Measurements from ENCODE around the gene EIF3M.

EIF3M gene

DNA sequence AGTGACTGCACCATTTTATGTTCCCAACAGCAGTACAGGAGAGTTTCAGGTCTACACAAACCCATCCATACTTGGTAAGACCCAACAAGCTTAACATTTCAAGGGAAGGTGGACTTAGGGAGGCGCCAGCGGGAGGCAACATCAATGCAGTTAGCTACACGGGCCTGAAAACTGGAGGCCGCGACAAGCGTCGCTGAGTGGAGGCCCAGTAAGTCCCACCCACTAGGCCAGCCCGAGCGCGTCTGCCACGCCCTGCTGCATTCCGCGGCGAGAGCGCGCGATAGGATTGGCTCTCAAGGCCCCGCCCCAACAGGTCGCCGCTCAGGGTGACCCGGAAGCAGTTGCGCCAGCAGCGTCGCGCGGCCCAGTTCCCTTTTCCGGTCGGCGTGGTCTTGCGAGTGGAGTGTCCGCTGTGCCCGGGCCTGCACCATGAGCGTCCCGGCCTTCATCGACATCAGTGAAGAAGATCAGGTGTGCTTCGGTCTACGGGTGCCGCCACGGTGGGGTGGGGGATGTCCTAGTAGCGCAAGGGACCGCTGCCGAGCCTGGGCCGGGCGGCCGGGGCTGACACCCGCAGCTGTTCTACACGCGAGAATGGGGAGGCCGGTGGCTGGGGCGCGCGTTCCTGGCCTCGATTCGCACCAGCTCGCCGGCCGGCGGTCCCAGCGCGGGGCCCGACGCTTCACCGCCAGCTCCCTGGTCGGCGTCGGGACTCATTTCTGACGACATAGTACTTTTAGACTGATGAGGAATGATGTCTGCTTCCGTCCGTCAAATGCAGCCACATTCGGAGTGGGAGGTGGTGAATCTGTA, at the start of gene EIF3M:
Gene EIF3M, plus strand, starts transcription at position 373 of the 813 bp plus-strand sequence. Its CDS starts 57 bp downstream, at position 430.
- DNase-seq (ENCODE audit: low read depth in 1 of 2, low spot score in 1 of 2), result peak; percentile 91 to 93

DNA sequence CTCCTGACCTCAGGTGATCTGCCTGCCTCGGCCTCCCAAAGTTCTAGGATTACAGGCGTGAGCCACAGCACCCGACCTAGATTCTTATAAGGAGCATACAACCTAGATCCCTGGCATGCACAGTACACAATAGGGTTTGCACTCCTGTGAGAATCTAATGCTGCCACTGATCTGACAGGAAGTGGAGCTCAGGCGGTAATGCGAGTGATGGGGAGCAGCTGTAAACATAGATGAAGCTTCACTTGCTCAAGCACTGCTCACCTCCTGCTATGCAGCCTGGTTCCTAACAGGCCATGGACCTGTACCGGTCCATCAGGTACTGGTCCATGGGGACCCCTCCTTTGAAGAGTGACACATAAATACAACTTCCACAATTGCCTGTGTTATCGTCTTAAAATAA, 44.8 kb upstream of the EIF3M start:
- no peak for DNase-seq (ENCODE audit: low read depth in 1 of 2, low spot score in 1 of 2)

DNA sequence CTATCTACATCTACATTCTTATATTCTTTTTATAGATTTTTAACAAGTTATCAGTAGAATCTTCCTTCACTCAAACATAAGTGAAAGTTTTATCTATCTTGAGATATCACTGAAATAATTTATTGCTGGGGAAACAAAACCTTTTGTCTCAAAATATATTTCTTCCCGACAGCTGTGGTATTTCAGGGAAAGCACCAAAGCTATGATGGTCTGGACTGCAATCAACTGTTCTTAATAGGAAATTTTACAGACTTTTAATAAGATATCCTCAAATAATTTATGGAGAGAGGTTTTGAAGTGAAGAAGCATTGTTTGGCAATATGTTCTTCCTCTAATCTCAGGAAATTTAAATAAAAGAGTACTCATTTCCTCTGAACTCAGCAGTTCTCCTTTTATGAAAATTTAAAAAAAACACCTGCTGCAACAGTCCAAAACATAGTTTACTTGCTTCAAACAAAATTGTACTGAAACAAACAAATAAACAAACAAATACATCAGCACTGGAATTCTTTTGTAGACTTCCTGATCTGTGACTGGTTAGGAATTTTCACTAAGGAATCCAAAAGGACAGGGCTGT, 33.9 kb upstream of the EIF3M start:
- DNase-seq (ENCODE audit: low read depth in 1 of 2, low spot score in 1 of 2), result no peak

DNA sequence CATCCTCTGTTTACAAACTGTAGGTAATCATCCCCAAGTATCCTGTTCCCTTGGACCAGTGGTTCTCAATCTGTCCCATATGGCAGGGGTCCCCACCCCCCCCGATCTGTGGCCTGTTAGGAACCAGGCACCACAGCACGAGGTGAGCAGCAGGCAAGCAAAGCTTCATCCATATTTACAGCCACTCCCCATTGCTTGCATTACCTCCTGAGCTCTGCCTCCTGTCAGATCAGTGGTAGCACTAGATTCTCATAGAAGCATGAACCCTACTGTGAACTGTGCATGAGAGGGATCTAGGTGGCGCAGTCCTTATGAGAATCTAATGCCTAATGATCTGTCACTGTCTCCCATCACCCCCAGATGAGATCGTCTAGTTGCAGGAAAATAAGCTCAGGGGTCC, 33.4 kb upstream of the EIF3M start:
- no peak for DNase-seq (ENCODE audit: low read depth in 1 of 2, low spot score in 1 of 2)

DNA sequence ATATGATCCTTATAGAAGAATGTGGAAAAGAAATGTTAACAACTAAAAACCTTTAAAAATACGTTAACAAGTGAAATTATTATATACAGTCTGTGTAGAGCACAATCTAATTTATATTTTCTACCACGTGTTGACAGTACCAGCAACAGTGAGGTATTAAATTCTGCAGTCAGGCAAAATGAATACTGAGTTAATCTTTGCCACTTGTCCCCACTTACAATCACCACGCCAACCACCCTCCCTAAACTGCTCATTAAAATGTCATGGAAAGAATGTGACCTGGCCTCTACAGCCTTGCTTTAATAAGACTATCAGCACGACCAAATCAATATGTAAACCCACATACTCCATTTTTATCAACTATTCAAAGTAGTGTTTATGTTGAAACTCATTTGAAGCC, 28.5 kb upstream of the EIF3M start:
- DNase-seq (ENCODE audit: low read depth in 1 of 2, low spot score in 1 of 2), result no peak

DNA sequence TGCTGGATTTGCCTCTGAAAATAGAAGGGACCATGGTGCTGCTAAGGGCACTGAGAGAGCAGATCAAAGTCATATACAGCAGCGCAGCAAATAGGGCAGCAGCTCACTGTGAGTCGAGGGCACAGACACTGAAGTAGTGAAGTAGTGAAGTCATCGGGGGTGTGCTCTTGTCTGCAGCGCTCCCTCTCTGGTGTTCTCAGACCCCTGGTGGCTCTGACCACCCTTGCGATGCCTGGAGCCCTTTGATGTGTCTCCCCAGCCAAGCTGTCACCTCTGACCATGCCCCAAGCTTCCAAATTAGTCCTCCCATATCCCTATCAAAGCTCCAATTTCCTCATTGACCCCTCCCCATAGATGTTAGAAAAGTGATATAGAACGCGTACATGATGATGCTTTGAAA, 27.7 kb upstream of the EIF3M start:
- no peak for DNase-seq (ENCODE audit: low read depth in 1 of 2, low spot score in 1 of 2)

DNA sequence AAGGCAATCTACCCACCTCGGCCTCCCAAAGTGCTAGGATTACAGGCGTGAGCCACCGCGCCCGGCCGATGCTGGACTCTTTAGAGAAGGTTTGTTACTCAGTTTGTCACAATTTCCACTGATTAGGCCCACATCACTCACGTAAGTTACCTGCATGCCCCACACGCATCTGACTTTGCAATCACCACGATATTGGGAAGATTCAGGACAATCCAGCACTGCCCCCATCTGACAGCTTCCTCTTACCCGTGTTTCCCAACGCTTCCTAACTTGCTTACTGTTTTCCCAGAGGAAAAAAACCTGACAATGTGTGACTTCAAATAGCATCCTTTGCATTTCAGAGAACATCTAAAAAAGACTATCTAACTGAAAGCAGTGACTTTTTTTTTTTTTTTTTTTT, 21.8 kb upstream of the EIF3M start:
- no peak for DNase-seq (ENCODE audit: low read depth in 1 of 2, low spot score in 1 of 2)

DNA sequence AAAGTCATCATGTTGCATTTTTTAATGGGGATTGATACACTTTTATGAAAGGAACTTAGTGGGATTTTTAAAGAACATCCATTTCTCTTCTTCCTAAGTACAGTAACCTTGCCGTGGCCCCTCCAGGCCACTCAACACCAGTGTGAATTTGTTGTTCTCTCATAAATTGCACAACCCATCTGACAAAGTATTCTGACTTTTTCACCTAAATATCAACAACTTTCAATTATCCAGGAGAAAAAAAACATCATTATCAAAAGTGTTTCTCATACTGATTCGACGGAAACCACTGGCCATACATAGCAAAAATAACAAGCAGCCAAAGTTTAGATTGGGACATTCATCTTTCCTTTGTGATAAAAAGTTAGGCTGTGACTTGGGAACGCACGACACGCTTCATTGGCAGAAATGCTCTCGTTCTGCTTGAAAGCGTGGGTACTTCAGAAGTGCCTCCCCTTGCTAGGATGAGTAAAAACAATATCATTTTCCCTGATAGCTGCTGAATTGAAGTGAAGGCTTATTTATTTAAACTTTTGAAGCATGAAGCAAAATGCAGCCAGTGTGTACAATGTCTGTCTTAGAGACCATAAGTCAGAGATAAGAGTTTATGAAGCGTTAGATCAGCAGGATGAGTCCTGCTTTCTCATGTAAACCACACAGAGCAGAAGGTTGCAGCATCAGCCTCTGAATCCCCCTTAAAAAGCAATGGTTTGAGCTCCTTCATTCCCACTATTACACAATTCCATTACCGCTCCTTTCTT, 20.6 kb upstream of the EIF3M start:
- no peak for DNase-seq (ENCODE audit: low read depth in 1 of 2, low spot score in 1 of 2)

DNA sequence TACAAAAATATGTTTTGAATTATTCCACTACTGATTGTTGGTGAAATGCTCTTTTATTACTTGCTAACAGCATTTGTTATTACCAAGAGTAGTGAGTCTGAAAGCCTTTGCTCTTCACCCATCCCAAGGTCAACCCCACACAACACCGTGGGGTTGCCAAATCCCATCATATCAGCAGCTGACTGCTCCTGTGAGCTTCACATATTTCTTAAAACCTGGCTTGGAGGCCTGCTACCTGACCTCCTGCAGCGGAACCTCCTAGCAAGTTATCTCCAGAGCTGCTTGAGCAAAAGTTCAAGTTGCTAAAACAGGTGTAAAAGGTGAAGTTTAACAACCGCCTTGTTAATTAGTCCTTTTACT, 20.1 kb upstream of the EIF3M start:
- DNase-seq (ENCODE audit: low read depth in 1 of 2, low spot score in 1 of 2), result no peak

DNA sequence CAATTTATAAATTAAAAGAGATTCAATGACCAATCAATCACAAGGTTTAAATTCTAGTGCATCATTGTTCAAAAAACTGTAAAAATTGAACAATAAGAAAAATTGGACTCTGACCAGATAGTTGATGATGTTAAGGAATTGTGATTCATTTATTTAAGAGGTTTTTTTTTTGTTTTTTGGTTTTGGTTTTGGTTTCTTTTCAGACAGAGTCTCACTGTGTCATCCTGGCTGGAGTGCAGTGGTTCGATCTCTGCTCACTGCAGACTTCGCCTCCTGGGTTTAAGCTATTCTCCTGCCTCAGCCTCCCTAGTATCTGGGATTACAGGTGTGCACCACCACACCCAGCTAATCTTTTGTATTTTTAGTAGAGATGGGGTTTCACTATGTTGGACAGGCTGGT, 17.1 kb upstream of the EIF3M start:
- DNase-seq (ENCODE audit: low read depth in 1 of 2, low spot score in 1 of 2), result no peak

DNA sequence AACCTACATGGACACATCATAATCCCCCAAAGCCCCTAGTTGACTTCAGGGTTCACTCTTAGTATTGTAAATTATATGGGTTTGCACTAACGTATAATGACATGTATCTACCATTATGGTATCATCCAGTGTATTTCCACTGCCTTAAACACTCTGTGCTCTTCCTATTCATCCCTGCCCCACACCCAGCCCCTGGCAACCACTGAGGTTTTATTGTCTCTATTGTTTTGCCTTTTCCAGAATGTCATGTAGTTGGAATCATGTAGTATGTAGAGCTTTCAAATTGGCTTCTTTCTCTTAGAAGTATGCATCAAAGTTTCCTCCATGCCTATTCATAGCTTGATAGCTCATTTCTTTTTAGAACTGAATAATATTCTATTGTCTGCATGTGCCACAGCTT, 16.5 kb upstream of the EIF3M start:
- DNase-seq (ENCODE audit: low read depth in 1 of 2, low spot score in 1 of 2), result no peak

DNA sequence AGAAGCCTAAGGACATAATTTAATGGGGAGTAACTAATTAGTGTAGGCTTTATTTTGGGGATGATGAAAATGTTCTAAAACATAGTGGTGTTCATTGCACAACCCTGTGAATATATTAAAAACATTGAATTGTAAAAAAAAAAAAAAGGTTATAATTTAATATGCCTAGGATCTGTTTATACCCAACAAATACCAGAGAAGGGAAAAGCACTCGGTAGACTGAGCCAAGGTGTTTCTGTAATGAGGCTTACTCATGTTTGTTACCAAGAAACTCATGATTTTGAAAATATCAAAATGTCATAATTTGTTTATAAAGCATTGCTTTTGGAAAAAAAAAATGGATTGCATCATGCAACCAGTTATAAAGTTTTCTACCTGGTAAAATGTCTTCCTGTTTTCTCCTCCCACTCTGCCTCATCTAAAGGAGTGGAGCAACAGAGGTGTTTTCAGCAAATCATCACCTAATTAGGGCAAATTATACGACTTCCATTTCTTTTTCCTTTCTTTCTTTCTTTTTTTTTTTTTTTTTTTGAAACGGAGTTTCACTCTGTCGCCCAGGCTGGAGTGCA, 14.2 kb upstream of the EIF3M start:
- no peak for DNase-seq (ENCODE audit: low read depth in 1 of 2, low spot score in 1 of 2)

DNA sequence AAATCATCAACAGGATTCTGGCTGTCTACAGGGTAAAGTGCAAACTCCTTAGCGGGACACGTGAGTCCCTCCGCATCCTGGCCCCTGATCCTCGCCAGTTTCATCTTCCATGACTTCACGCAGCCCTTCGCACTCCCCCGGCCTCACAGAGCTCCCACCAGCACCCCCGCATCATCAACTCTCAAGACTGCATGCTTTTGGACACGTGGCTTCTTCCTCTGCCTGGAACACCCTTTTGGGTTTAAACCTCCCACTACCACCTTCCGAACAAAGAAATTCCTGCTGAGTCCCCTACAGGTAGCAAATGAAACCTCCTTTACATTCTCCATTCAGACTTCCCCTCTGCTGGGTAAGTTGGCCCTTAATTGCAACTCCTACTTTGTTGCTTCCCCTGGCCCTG, 12.6 kb upstream of the EIF3M start:
- no peak for DNase-seq (ENCODE audit: low read depth in 1 of 2, low spot score in 1 of 2)

DNA sequence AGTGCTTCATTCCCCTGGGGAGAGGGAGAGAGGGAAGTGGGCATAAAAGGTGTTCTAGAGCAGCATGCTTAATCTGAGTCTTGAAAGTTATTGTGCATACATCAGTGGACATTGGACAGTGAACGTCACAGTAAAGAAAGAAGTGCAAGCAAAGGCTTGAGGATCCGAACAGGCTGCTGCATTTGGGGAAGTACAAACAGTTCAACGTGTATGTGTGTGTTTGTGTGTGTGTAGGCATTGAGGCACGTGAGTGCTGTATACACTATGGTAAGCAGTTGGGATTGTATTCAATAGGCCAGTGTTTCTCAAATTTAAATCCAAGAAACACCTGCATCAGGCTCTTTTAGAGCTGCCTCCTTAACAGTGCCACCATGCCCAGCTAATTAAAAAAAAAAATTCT, 10.4 kb upstream of the EIF3M start:
- DNase-seq (ENCODE audit: low read depth in 1 of 2, low spot score in 1 of 2), result no peak

DNA sequence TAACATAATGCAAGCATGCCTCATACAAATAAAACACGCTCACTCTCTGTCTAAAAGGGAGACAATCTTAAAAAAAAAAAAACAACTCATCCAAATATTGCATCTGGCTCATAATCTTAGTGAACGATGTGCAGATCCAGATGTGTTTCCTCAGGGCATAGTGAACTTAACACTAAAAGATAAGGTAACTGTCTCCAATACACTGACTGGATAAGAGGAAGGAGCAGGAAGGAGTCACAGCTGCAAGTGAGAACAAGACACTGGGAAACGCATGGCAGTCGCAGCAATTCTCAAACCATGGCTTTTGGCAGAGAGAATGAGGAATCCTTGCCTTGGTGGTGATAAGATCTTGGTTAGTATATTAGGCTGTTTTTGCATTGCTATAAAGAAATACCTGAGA, 9.2 kb upstream of the EIF3M start:
- no peak for DNase-seq (ENCODE audit: low read depth in 1 of 2, low spot score in 1 of 2)

DNA sequence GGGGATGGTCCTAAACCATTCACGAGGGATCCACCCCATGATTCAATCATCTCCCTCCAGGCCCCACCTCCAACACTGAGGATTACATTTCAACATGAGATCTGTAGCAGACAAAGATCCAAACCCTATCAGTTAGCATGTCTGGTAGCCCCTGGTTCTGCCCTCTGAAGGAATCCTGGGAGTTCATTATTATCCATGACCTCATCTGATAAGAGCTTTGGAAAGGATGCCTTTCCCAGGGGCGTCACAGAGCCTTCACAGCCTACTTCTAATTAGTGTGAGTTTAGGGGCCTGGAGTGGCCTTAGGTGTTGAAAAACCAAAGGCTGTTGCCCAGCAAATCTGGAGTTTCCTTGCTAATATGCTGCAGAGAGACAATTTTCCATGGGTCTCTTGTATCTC, 8.6 kb upstream of the EIF3M start:
- DNase-seq (ENCODE audit: low read depth in 1 of 2, low spot score in 1 of 2), result no peak

DNA sequence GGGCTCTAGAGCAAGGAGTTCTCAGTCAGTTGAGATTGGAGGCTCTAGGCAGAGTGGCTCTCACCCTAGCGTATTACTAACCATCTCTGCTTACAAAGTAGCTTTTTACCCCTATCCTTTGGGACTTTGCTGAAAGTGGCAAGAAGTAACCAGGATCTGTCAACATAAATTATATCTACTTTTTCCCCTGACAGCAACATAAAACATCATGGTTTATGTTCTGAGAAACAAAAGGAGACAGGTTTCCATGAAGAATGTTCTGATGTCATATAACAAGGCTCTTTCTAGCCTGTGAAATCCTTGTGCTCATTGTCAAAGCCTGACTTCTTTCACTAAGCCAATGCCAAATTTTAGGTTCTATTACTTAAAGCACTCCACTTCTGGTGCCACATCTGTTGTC, 7.2 kb upstream of the EIF3M start:
- no peak for DNase-seq (ENCODE audit: low read depth in 1 of 2, low spot score in 1 of 2)

DNA sequence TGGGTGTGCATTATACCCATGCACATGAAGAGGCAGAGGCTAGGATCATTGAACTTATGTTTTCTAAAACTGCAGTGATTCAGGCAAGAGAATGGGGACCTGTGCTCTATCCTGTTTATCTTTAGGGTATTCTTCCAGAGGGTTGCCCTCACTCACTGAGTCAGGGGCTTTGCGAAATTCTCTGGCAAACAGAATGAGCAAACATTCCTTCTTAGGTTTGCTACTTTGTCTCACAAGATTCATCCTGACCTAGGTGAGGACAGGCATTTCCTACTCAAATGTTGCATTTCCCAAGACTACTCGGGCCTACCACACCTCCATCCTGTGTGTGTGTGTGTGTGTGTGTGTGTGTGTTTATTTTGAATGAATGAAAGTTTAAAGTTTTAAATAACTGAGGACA, 2.7 kb upstream of the EIF3M start:
- DNase-seq (ENCODE audit: low read depth in 1 of 2, low spot score in 1 of 2), result no peak

DNA sequence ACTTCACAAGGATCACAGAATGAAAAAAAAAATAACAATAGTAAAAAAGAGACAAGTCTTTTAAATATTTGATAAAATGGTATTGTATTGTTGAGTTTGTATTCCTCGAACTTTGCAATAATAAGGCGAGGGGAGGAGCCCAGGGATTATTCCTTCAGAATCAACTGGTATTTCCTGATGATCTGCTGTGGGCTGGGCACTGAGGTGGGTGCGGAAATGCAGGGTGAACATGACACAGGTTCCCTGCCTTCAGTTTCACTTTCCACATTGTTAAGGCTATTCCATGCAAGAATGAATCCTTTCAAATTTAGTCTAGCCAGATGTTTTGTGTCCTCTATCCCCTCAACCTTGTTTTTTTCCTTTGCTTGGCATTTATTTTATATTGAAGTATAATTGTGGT, 2.1 kb upstream of the EIF3M start:
- DNase-seq (ENCODE audit: low read depth in 1 of 2, low spot score in 1 of 2), result no peak

DNA sequence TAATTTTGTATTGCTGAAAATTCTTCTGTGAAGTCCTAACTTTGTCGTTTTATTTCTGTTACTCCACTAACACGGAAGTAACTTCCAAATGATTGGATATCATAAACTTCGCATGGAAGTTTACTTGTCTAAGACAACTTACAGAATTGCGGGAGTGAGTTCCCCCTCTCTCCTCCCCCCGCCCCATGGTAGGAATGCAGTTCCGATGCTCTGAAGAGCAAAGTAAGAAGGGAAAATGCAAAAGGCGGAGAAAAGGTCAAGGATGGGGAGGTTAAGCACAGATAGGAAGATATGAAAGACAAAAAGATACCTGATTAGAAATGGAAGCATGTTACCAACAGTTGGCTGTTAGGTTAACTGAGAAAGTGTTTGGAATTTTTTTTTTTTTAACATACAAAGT, 1.3 kb downstream of the EIF3M start:
- DNase-seq (ENCODE audit: low read depth in 1 of 2, low spot score in 1 of 2), result no peak

DNA sequence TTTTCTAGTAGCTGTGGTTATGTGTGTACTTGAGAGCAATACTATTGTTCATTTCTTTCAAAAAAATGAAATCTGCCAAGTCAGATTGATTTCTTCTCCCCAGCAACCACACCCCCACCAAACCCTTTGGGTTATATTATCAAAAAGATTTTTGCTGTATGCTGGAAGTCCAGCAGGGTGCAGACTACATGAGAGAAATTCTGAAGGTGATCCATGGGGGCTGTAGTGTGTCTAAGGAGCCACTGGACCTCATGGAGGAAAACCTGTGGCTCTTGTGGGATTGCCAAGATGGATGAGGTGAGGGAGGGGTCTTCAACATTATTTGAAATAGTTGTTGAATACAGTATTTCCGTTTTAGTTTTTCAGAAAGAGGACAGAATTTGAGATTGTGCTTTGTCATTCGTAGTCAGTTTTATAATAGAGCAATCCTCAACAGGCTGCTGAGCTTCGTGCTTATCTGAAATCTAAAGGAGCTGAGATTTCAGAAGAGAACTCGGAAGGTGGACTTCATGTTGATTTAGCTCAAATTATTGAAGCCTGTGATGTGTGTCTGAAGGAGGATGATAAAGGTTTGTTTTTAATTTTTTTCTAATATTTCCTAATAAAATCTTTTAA, 3.1 kb downstream of the EIF3M start:
- no peak for DNase-seq (ENCODE audit: low read depth in 1 of 2, low spot score in 1 of 2)

DNA sequence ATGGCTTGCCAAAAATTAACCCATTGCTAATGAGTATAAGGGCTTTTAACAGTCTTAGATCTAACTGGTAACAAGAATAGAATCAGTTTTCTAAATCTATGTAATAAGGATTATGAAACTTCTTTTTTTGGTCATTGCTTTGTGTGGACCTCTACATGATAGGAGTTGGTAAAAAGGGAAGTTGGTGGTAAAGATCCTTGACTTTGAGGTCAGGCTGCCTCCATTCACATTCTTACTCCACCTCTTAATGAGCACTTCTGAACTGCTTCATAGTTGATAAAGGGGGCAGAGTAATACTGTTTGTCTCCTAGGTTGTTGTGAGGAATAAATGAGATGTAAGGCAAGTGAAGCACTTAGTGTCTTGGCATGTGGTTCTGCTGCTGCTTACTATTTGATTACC, 10.6 kb downstream of the EIF3M start:
- no peak for DNase-seq (ENCODE audit: low read depth in 1 of 2, low spot score in 1 of 2)

Data from activated T-helper 1 cell treated with anti-CD3 and anti-CD28 coated beads, Interleukin-2, amount 50 U/mL, for 16 hours (primary cell).